Cardiac fibroblast (primary cell): ENCODE measurements around the gene STK32A.
A peak's percentile ranks its signal among the peaks of the same experiment; 100 is the strongest.

Source experiments
- DNase-seq, 2 donors: peaks; one replicate each; pipeline versions ENCODE4 v3.0.0 to v3.0.0-alpha.2; 2010; ENCODE audit warnings: low read depth in 2 of 2
- H3K4me3 ChIP-seq, 2 donors: replicated peaks in 1 of 2; 1 replicate in 1 of 2; 2 replicates in 1 of 2; pipeline ENCODE4 v1.5.1; 2011; ENCODE audit warnings: low read depth in 2 of 2, low read length in 2 of 2, mild to moderate bottlenecking in 2 of 2, moderate library complexity in 1 of 2
- TF ChIP-seq, protein P1 (sequence below): IDR thresholded peaks from one replicate; pipeline ENCODE4 v1.5.1; 2011; ENCODE audit warnings: low read depth, mild to moderate bottlenecking, low read length, inconsistent platforms

The STK32A gene

GRCh38 chr5:147384346-147385193 lies 149.7 kb downstream of the STK32A start:
- no peak overlapping the region for H3K4me3 ChIP-seq
- TF ChIP-seq, protein P1, sequence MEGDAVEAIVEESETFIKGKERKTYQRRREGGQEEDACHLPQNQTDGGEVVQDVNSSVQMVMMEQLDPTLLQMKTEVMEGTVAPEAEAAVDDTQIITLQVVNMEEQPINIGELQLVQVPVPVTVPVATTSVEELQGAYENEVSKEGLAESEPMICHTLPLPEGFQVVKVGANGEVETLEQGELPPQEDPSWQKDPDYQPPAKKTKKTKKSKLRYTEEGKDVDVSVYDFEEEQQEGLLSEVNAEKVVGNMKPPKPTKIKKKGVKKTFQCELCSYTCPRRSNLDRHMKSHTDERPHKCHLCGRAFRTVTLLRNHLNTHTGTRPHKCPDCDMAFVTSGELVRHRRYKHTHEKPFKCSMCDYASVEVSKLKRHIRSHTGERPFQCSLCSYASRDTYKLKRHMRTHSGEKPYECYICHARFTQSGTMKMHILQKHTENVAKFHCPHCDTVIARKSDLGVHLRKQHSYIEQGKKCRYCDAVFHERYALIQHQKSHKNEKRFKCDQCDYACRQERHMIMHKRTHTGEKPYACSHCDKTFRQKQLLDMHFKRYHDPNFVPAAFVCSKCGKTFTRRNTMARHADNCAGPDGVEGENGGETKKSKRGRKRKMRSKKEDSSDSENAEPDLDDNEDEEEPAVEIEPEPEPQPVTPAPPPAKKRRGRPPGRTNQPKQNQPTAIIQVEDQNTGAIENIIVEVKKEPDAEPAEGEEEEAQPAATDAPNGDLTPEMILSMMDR = no peak
- DNase-seq = no peak

- DNase-seq = no peak
- H3K4me3 ChIP-seq = no peak overlapping the region
- TF ChIP-seq, protein P1 = no peak
These were observed 152.3 kb downstream of the STK32A start for GRCh38 chr5:147387109-147387508.

- no peak for DNase-seq
- H3K4me3 ChIP-seq = no peak overlapping the region
- TF ChIP-seq, protein P1 = no peak
These were observed 153.6 kb downstream of the STK32A start for GRCh38 chr5:147388184-147389108.

GRCh38 chr5:147390654-147391225 lies 155.9 kb downstream of the STK32A start:
- H3K4me3 ChIP-seq = no peak overlapping the region
- TF ChIP-seq, protein P1 = no peak
- DNase-seq = no peak

DNA sequence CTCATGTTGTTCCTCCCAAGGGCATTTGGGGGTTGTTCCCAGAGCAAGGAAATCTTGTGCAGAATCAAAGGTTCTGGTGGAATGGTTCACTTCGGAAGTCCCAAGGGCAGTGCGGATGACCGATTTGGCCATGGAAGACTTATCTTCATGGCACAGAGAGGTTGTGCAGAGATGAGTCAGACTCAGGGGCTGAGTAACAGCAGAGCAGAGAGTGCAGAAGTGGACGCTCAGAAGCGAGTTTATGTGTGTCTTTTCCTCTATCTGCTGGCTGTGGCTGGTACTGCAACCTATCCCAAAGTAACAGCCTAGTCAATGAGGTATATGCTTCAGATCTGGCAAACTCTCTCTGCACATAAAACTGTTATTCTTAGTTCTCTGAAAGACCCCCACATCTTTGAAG lies 157.0 kb downstream of the STK32A start:
- DNase-seq = peak; percentile 85 to 93
- no peak overlapping the region for H3K4me3 ChIP-seq
- TF ChIP-seq, protein P1 = peak; percentile 80

- DNase-seq = no peak
- TF ChIP-seq, protein P1 = peak; percentile 52
- no peak overlapping the region for H3K4me3 ChIP-seq
These were observed 159.2 kb downstream of the STK32A start for GRCh38 chr5:147393874-147394672.
